Glutamatergic neuron (in vitro differentiated cells): ENCODE measurements around the gene HIPK3. TPM values are rescaled to one million over a fixed set of nuclear protein-coding genes. Genes with fewer than 3 reads are reported as not detected.

Experiments
- DNase-seq: peaks from one replicate; pipeline ENCODE4 v3.0.0; 2022
- H3K27ac Mint-ChIP-seq: one replicate; pipeline ENCODE4 v1.8.0; 2020; ENCODE audit warnings: mild to moderate bottlenecking, mixed read lengths, inconsistent platforms; ENCODE audit not compliant: unreplicated experiment
- H3K27me3 Mint-ChIP-seq: one replicate; pipeline ENCODE4 v1.8.0; 2020; ENCODE audit warnings: mild to moderate bottlenecking, moderate library complexity, mixed read lengths, inconsistent platforms; ENCODE audit not compliant: unreplicated experiment
- H3K36me3 Mint-ChIP-seq: one replicate; pipeline ENCODE4 v1.8.0; 2020; ENCODE audit warnings: mild to moderate bottlenecking, mixed read lengths, inconsistent platforms; ENCODE audit not compliant: unreplicated experiment
- H3K4me1 Mint-ChIP-seq: one replicate; pipeline ENCODE4 v1.8.0; 2020; ENCODE audit warnings: mild to moderate bottlenecking, low read depth, mixed read lengths, inconsistent platforms; ENCODE audit not compliant: unreplicated experiment
- H3K4me3 Mint-ChIP-seq: one replicate; pipeline ENCODE4 v1.8.0; 2020; ENCODE audit warnings: mild to moderate bottlenecking, mixed read lengths, inconsistent platforms; ENCODE audit not compliant: unreplicated experiment
- H3K9me3 Mint-ChIP-seq: one replicate; pipeline ENCODE4 v1.8.0; 2020; ENCODE audit warnings: mild to moderate bottlenecking, moderate library complexity, mixed read lengths, inconsistent platforms; ENCODE audit not compliant: unreplicated experiment
- CTCF ChIP-seq: fragments of 200-600 bp; sonication (generic); IDR thresholded peaks from one replicate; pipeline ENCODE4 v1.5.0; 2021; ENCODE audit not compliant: partially characterized antibody, unreplicated experiment
- total RNA-seq: library from RNA; stranded (reverse); fragmentation: NEBNext Ultra II Directional; extraction: Animal tissue kit (Norgen Biotek cat#: 25700); gene quantifications from one replicate; pipeline ENCODE4 v1.2.1, GENCODE V29; 2021; ENCODE audit not compliant: unreplicated experiment

Gene HIPK3
- total RNA-seq, 1 donor from 2014 or later, result 56.5 TPM

DNA sequence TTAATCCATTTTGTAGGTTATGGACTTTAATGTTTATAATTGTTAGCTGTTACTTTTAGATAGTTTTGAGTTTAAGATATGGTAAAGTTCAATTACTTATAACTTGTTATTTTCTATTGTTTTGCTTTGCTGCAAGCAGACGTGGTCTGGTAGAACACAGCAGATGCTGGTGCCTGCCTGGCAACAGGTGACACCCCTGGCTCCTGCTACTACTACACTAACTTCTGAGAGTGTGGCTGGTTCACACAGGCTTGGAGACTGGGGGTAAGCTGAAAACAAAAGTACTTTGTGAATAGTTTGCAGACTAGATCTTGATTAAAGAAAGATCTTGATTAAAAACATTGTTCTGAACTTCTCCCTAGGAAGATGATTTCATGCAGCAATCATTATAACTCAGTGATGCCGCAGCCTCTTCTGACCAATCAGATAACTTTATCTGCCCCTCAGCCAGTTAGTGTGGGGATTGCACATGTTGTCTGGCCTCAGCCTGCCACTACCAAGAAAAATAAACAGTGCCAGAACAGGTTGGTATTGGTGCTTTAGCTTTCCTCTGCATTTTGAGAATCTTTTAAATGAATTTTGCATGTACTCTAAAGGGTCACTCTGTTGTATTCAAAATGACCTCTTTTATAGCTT is 90.4 kb downstream of the HIPK3 start:
- Mint-ChIP-seq H3K27me3 (no peaks in the 10 kb centered on the region), H3K4me1 (no peaks in the 10 kb centered on the region), H3K4me3 (no peak overlapping the region), H3K27ac (no peak overlapping the region), H3K36me3 (no peaks in the 10 kb centered on the region), H3K9me3 (no peaks in the 10 kb centered on the region)
- no peak for DNase-seq
- no peak for TF ChIP-seq CTCF

DNA sequence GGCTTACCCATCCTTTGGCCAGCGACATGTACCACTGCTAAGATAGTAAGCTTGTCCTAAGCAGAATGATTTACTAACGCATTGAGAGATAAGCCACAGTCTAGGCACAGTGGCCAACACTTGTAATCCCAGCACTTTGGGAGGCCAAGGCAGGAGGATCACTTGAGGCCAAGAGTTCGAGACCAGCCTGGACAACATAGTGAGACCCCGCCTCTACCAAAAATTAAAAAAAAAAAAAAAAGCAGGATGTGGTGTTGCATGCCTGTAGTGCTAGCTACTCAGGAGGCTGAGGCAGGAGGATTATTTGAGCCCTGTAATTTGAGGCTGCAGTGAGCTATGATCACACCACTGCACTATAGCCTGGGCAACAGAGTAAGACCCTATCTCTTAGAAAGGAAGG is 93.1 kb downstream of the HIPK3 start:
- H3K27me3 Mint-ChIP-seq, result no peaks in the 10 kb centered on the region
- no peak overlapping the region for H3K4me3 Mint-ChIP-seq
- no peaks in the 10 kb centered on the region for H3K9me3 Mint-ChIP-seq
- no peak overlapping the region for H3K27ac Mint-ChIP-seq
- TF ChIP-seq CTCF, result no peak
- DNase-seq, result no peak
- peaks cover 4% of the 10 kb centered on the region for H3K36me3 Mint-ChIP-seq
- no peaks in the 10 kb centered on the region for H3K4me1 Mint-ChIP-seq

- no peak overlapping the region for H3K4me3 Mint-ChIP-seq
Observed at GRCh38 chr11:33358150-33358831, 101.1 kb downstream of the HIPK3 start.

GRCh38 chr11:33360642-33361041 is 103.5 kb downstream of the HIPK3 start:
- H3K9me3 Mint-ChIP-seq, result no peaks in the 10 kb centered on the region
- H3K36me3 Mint-ChIP-seq, result no peaks in the 10 kb centered on the region
- TF ChIP-seq CTCF, result no peak
- H3K4me3 Mint-ChIP-seq, result no peak overlapping the region
- DNase-seq, result no peak
- H3K27me3 Mint-ChIP-seq, result peaks cover 2% of the 10 kb centered on the region
- H3K27ac Mint-ChIP-seq, result no peak overlapping the region
- no peaks in the 10 kb centered on the region for H3K4me1 Mint-ChIP-seq

More at GRCh38 chr11:33358150-33358831, 101.1 kb downstream of the HIPK3 start:
- H3K27me3 Mint-ChIP-seq, result peaks cover 2% of the 10 kb centered on the region
- no peak for DNase-seq
- TF ChIP-seq CTCF, result no peak
- peaks cover 2% of the 10 kb centered on the region for H3K36me3 Mint-ChIP-seq
- no peak overlapping the region for H3K27ac Mint-ChIP-seq
- H3K4me1 Mint-ChIP-seq, result no peaks in the 10 kb centered on the region
- H3K9me3 Mint-ChIP-seq, result no peaks in the 10 kb centered on the region
